Thyroid gland (tissue), 4 donors: ENCODE measurements around the gene TENM3.

Experiments used
- POLR2A ChIP-seq, 2 donors: fragments of 450-650 bp; IDR thresholded peaks; one replicate each; pipeline ENCODE4 v1.6.1; 2017; ENCODE audit warnings: antibody characterized with exemption in 2 of 2, mild to moderate bottlenecking in 2 of 2, moderate library complexity in 1 of 2
- TF ChIP-seq, protein P1 (sequence below), 6 experiments: fragments of 200-600 bp in 3 of 6; fragments of 450-650 bp in 3 of 6; sonication (generic) in 3 of 6; IDR thresholded peaks; one replicate each; pipeline ENCODE4 v1.5.1; 2016 to 2019; ENCODE audit warnings: antibody characterized with exemption in 6 of 6, mild to moderate bottlenecking in 2 of 6, inconsistent platforms in 1 of 6, moderate library complexity in 1 of 6

- no peak for TF ChIP-seq POLR2A (IDR thresholded peaks at IDR 0.05)
- TF ChIP-seq, protein P1, sequence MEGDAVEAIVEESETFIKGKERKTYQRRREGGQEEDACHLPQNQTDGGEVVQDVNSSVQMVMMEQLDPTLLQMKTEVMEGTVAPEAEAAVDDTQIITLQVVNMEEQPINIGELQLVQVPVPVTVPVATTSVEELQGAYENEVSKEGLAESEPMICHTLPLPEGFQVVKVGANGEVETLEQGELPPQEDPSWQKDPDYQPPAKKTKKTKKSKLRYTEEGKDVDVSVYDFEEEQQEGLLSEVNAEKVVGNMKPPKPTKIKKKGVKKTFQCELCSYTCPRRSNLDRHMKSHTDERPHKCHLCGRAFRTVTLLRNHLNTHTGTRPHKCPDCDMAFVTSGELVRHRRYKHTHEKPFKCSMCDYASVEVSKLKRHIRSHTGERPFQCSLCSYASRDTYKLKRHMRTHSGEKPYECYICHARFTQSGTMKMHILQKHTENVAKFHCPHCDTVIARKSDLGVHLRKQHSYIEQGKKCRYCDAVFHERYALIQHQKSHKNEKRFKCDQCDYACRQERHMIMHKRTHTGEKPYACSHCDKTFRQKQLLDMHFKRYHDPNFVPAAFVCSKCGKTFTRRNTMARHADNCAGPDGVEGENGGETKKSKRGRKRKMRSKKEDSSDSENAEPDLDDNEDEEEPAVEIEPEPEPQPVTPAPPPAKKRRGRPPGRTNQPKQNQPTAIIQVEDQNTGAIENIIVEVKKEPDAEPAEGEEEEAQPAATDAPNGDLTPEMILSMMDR (IDR thresholded peaks at IDR 0.05): no peak
These were observed 452.6 kb downstream of the TENM3 start for GRCh38 chr4:182695842-182696241.
